ENCODE data around the gene ZNF277.

Gene ZNF277

GRCh38 chr7:112361154-112361553 is 154.7 kb downstream of the ZNF277 start:
- Mint-ChIP-seq H3K4me1 (ENCODE audit: low read depth) (no peaks in the 10 kb centered on the region), H3K4me3 (no peak overlapping the region), H3K27me3 (peaks cover 1% of the 10 kb centered on the region), H3K9me3 (no peaks in the 10 kb centered on the region), H3K36me3 (ENCODE audit: low read depth) (no peaks in the 10 kb centered on the region), H3K27ac (no peak overlapping the region)
- intact Hi-C loops (cut with micrococcal nuclease), result no loop called here

GRCh38 chr7:112362053-112362650 is 155.7 kb downstream of the ZNF277 start:
- H3K9me3 Mint-ChIP-seq, result no peaks in the 10 kb centered on the region
- no peaks in the 10 kb centered on the region for H3K36me3 Mint-ChIP-seq (ENCODE audit: low read depth)
- intact Hi-C loops (cut with micrococcal nuclease), result no loop called here
- H3K27ac Mint-ChIP-seq, result no peak overlapping the region
- peaks cover 1% of the 10 kb centered on the region for H3K27me3 Mint-ChIP-seq
- no peaks in the 10 kb centered on the region for H3K4me1 Mint-ChIP-seq (ENCODE audit: low read depth)
- H3K4me3 Mint-ChIP-seq, result no peak overlapping the region

GRCh38 chr7:112362731-112363131 is 156.2 kb downstream of the ZNF277 start:
- Mint-ChIP-seq H3K9me3 (no peaks in the 10 kb centered on the region), H3K27me3 (peaks cover 1% of the 10 kb centered on the region), H3K36me3 (ENCODE audit: low read depth) (no peaks in the 10 kb centered on the region), H3K4me1 (ENCODE audit: low read depth) (no peaks in the 10 kb centered on the region), H3K4me3 (no peak overlapping the region), H3K27ac (no peak overlapping the region)
- intact Hi-C loops (cut with micrococcal nuclease), result no loop called here

GRCh38 chr7:112364388-112364787 is 157.9 kb downstream of the ZNF277 start:
- intact Hi-C loops (cut with micrococcal nuclease), result no loop called here
- no peaks in the 10 kb centered on the region for H3K9me3 Mint-ChIP-seq
- no peak overlapping the region for H3K27ac Mint-ChIP-seq
- no peaks in the 10 kb centered on the region for H3K4me1 Mint-ChIP-seq (ENCODE audit: low read depth)
- peaks cover 1% of the 10 kb centered on the region for H3K27me3 Mint-ChIP-seq
- H3K4me3 Mint-ChIP-seq, result no peak overlapping the region
- no peaks in the 10 kb centered on the region for H3K36me3 Mint-ChIP-seq (ENCODE audit: low read depth)

- intact Hi-C loops (cut with micrococcal nuclease), result no loop called here
- Mint-ChIP-seq H3K27me3 (peaks cover 4% of the 10 kb centered on the region), H3K36me3 (ENCODE audit: low read depth) (no peaks in the 10 kb centered on the region), H3K9me3 (no peaks in the 10 kb centered on the region), H3K4me3 (no peak overlapping the region), H3K27ac (no peak overlapping the region), H3K4me1 (ENCODE audit: low read depth) (no peaks in the 10 kb centered on the region)
These were observed 159.1 kb downstream of the ZNF277 start for GRCh38 chr7:112365551-112365950.

- no peak overlapping the region for H3K27ac Mint-ChIP-seq
- no peaks in the 10 kb centered on the region for H3K9me3 Mint-ChIP-seq
- peaks cover 4% of the 10 kb centered on the region for H3K27me3 Mint-ChIP-seq
- H3K36me3 Mint-ChIP-seq (ENCODE audit: low read depth), result no peaks in the 10 kb centered on the region
- no peak overlapping the region for H3K4me3 Mint-ChIP-seq
- no peaks in the 10 kb centered on the region for H3K4me1 Mint-ChIP-seq (ENCODE audit: low read depth)
- intact Hi-C loops (cut with micrococcal nuclease), result no loop called here
These were observed 160.4 kb downstream of the ZNF277 start for GRCh38 chr7:112366886-112367285.

- Mint-ChIP-seq H3K4me1 (ENCODE audit: low read depth) (no peaks in the 10 kb centered on the region), H3K27me3 (peaks cover 3% of the 10 kb centered on the region), H3K27ac (no peak overlapping the region), H3K4me3 (no peak overlapping the region), H3K36me3 (ENCODE audit: low read depth) (no peaks in the 10 kb centered on the region), H3K9me3 (no peaks in the 10 kb centered on the region)
- intact Hi-C loops (cut with micrococcal nuclease), result no loop called here
These were observed 163.9 kb downstream of the ZNF277 start for GRCh38 chr7:112370436-112370835.

- H3K27ac Mint-ChIP-seq, result no peak overlapping the region
- no peaks in the 10 kb centered on the region for H3K36me3 Mint-ChIP-seq (ENCODE audit: low read depth)
- H3K9me3 Mint-ChIP-seq, result no peaks in the 10 kb centered on the region
- no peaks in the 10 kb centered on the region for H3K4me1 Mint-ChIP-seq (ENCODE audit: low read depth)
- peaks cover 4% of the 10 kb centered on the region for H3K27me3 Mint-ChIP-seq
- intact Hi-C loops (cut with micrococcal nuclease), result no loop called here
- H3K4me3 Mint-ChIP-seq, result no peak overlapping the region
These were observed 165.2 kb downstream of the ZNF277 start for GRCh38 chr7:112371701-112372100.

GRCh38 chr7:112372101-112372500 is 165.6 kb downstream of the ZNF277 start:
- no peaks in the 10 kb centered on the region for H3K9me3 Mint-ChIP-seq

GRCh38 chr7:112377593-112377992 is 171.1 kb downstream of the ZNF277 start:
- Mint-ChIP-seq H3K4me1 (ENCODE audit: low read depth) (no peaks in the 10 kb centered on the region), H3K4me3 (no peak overlapping the region), H3K27ac (no peak overlapping the region), H3K27me3 (peaks cover 4% of the 10 kb centered on the region), H3K9me3 (no peaks in the 10 kb centered on the region), H3K36me3 (ENCODE audit: low read depth) (no peaks in the 10 kb centered on the region)
- intact Hi-C loops (cut with micrococcal nuclease), result no loop called here

More at GRCh38 chr7:112372101-112372500, 165.6 kb downstream of the ZNF277 start:
- Mint-ChIP-seq H3K27ac (no peak overlapping the region), H3K4me3 (no peak overlapping the region), H3K27me3 (peaks cover 4% of the 10 kb centered on the region), H3K4me1 (ENCODE audit: low read depth) (no peaks in the 10 kb centered on the region), H3K36me3 (ENCODE audit: low read depth) (no peaks in the 10 kb centered on the region)
- intact Hi-C loops (cut with micrococcal nuclease), result no loop called here

- Mint-ChIP-seq H3K27me3 (peaks cover 3% of the 10 kb centered on the region), H3K36me3 (ENCODE audit: low read depth) (no peaks in the 10 kb centered on the region)
- intact Hi-C loops (cut with micrococcal nuclease), result no loop called here
These were observed 175.0 kb downstream of the ZNF277 start for GRCh38 chr7:112381311-112382091.

GRCh38 chr7:112383671-112384417 is 177.3 kb downstream of the ZNF277 start:
- no peak overlapping the region for H3K27ac Mint-ChIP-seq
- H3K36me3 Mint-ChIP-seq (ENCODE audit: low read depth), result no peaks in the 10 kb centered on the region
- H3K4me1 Mint-ChIP-seq (ENCODE audit: low read depth), result no peaks in the 10 kb centered on the region
- no peak overlapping the region for H3K4me3 Mint-ChIP-seq
- H3K27me3 Mint-ChIP-seq, result peaks cover under 1% of the 10 kb centered on the region
- H3K9me3 Mint-ChIP-seq, result no peaks in the 10 kb centered on the region
- intact Hi-C loops (cut with micrococcal nuclease), result no loop called here

More at GRCh38 chr7:112381311-112382091, 175.0 kb downstream of the ZNF277 start:
- Mint-ChIP-seq H3K9me3 (no peaks in the 10 kb centered on the region), H3K4me3 (no peak overlapping the region), H3K27ac (no peak overlapping the region), H3K4me1 (ENCODE audit: low read depth) (no peaks in the 10 kb centered on the region)

GRCh38 chr7:112385516-112385915 is 179.0 kb downstream of the ZNF277 start:
- Mint-ChIP-seq H3K9me3 (no peaks in the 10 kb centered on the region), H3K27me3 (peaks cover 6% of the 10 kb centered on the region), H3K4me3 (no peak overlapping the region), H3K36me3 (ENCODE audit: low read depth) (no peaks in the 10 kb centered on the region), H3K4me1 (ENCODE audit: low read depth) (no peaks in the 10 kb centered on the region), H3K27ac (no peak overlapping the region)
- intact Hi-C loops (cut with micrococcal nuclease), result loop anchor here (5.0 kb wide), 1 partner anchor 178 kb away; the partner anchor contains the start of genes DOCK4 and ZNF277

GRCh38 chr7:112386619-112387018 is 180.1 kb downstream of the ZNF277 start:
- H3K9me3 Mint-ChIP-seq, result no peaks in the 10 kb centered on the region
- no peak overlapping the region for H3K27ac Mint-ChIP-seq
- H3K4me1 Mint-ChIP-seq (ENCODE audit: low read depth), result peaks cover 8% of the 10 kb centered on the region
- H3K27me3 Mint-ChIP-seq, result peaks cover 7% of the 10 kb centered on the region
- intact Hi-C loops (cut with micrococcal nuclease), result loop anchor here (5.0 kb wide), 1 partner anchor 179 kb away; the partner anchor contains the start of genes DOCK4 and ZNF277
- no peaks in the 10 kb centered on the region for H3K36me3 Mint-ChIP-seq (ENCODE audit: low read depth)
- no peak overlapping the region for H3K4me3 Mint-ChIP-seq
